Measurements from ENCODE around the gene PTGFRN. TPM values are rescaled to one million over a fixed set of nuclear protein-coding genes. Genes with fewer than 3 reads are reported as not detected.

PTGFRN gene
- total RNA-seq, 1 experiment from 2014 or later = 38.7 TPM

DNA sequence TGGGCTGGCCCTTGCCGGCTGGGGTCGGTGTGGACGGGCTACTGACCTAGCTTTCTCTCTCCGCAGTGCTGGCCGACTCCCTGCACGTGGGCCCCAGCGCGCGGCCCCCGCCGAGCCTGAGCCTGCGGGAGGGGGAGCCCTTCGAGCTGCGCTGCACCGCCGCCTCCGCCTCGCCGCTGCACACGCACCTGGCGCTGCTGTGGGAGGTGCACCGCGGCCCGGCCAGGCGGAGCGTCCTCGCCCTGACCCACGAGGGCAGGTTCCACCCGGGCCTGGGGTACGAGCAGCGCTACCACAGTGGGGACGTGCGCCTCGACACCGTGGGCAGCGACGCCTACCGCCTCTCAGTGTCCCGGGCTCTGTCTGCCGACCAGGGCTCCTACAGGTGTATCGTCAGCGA lies 34.9 kb downstream of the PTGFRN start:
- Mint-ChIP-seq H3K4me1 (peaks cover 13% of the 10 kb centered on the region), H3K36me3 (peaks cover 22% of the 10 kb centered on the region), H3K9me3 (no peaks in the 10 kb centered on the region), H3K27me3 (ENCODE audit: low read depth) (no peaks in the 10 kb centered on the region), H3K4me3 (no peak overlapping the region), H3K27ac (no peak overlapping the region)
- DNase-seq (ENCODE audit: low spot score) (no peak), ATAC-seq (no peak)
- ChIA-PET CTCF (interaction anchor here (1.5 to 1.9 kb wide), 2 partner anchors 10 to 348 kb away, joined by 4 to 7 read pairs; no protein-coding TSS in a partner anchor), POLR2A (no interaction called here)
- TF ChIP-seq, protein P1, sequence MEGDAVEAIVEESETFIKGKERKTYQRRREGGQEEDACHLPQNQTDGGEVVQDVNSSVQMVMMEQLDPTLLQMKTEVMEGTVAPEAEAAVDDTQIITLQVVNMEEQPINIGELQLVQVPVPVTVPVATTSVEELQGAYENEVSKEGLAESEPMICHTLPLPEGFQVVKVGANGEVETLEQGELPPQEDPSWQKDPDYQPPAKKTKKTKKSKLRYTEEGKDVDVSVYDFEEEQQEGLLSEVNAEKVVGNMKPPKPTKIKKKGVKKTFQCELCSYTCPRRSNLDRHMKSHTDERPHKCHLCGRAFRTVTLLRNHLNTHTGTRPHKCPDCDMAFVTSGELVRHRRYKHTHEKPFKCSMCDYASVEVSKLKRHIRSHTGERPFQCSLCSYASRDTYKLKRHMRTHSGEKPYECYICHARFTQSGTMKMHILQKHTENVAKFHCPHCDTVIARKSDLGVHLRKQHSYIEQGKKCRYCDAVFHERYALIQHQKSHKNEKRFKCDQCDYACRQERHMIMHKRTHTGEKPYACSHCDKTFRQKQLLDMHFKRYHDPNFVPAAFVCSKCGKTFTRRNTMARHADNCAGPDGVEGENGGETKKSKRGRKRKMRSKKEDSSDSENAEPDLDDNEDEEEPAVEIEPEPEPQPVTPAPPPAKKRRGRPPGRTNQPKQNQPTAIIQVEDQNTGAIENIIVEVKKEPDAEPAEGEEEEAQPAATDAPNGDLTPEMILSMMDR (IDR thresholded peaks at IDR 0.05) = no peak
- TF ChIP-seq, protein P2, sequence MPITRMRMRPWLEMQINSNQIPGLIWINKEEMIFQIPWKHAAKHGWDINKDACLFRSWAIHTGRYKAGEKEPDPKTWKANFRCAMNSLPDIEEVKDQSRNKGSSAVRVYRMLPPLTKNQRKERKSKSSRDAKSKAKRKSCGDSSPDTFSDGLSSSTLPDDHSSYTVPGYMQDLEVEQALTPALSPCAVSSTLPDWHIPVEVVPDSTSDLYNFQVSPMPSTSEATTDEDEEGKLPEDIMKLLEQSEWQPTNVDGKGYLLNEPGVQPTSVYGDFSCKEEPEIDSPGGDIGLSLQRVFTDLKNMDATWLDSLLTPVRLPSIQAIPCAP (CRISPR knock-in tag; IDR thresholded peaks at IDR 0.05) = no peak
- TF ChIP-seq GTF2I (CRISPR knock-in tag; conservative IDR thresholded peaks at IDR 0.05) (no peak), SMAD4 (CRISPR knock-in tag; IDR thresholded peaks at IDR 0.05) (no peak), NFE2L1 (CRISPR knock-in tag; IDR thresholded peaks at IDR 0.05) (no peak), MYBL2 (CRISPR knock-in tag; IDR thresholded peaks at IDR 0.05) (no peak)
- TF ChIP-seq, protein P3, sequence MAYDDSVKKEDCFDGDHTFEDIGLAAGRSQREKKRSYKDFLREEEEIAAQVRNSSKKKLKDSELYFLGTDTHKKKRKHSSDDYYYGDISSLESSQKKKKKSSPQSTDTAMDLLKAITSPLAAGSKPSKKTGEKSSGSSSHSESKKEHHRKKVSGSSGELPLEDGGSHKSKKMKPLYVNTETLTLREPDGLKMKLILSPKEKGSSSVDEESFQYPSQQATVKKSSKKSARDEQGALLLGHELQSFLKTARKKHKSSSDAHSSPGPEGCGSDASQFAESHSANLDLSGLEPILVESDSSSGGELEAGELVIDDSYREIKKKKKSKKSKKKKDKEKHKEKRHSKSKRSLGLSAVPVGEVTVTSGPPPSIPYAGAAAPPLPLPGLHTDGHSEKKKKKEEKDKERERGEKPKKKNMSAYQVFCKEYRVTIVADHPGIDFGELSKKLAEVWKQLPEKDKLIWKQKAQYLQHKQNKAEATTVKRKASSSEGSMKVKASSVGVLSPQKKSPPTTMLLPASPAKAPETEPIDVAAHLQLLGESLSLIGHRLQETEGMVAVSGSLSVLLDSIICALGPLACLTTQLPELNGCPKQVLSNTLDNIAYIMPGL (CRISPR knock-in tag; IDR thresholded peaks at IDR 0.05) = no peak
- TF ChIP-seq, protein P4, sequence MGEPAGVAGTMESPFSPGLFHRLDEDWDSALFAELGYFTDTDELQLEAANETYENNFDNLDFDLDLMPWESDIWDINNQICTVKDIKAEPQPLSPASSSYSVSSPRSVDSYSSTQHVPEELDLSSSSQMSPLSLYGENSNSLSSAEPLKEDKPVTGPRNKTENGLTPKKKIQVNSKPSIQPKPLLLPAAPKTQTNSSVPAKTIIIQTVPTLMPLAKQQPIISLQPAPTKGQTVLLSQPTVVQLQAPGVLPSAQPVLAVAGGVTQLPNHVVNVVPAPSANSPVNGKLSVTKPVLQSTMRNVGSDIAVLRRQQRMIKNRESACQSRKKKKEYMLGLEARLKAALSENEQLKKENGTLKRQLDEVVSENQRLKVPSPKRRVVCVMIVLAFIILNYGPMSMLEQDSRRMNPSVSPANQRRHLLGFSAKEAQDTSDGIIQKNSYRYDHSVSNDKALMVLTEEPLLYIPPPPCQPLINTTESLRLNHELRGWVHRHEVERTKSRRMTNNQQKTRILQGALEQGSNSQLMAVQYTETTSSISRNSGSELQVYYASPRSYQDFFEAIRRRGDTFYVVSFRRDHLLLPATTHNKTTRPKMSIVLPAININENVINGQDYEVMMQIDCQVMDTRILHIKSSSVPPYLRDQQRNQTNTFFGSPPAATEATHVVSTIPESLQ (CRISPR knock-in tag; IDR thresholded peaks at IDR 0.05) = no peak
- TF ChIP-seq, protein P5, sequence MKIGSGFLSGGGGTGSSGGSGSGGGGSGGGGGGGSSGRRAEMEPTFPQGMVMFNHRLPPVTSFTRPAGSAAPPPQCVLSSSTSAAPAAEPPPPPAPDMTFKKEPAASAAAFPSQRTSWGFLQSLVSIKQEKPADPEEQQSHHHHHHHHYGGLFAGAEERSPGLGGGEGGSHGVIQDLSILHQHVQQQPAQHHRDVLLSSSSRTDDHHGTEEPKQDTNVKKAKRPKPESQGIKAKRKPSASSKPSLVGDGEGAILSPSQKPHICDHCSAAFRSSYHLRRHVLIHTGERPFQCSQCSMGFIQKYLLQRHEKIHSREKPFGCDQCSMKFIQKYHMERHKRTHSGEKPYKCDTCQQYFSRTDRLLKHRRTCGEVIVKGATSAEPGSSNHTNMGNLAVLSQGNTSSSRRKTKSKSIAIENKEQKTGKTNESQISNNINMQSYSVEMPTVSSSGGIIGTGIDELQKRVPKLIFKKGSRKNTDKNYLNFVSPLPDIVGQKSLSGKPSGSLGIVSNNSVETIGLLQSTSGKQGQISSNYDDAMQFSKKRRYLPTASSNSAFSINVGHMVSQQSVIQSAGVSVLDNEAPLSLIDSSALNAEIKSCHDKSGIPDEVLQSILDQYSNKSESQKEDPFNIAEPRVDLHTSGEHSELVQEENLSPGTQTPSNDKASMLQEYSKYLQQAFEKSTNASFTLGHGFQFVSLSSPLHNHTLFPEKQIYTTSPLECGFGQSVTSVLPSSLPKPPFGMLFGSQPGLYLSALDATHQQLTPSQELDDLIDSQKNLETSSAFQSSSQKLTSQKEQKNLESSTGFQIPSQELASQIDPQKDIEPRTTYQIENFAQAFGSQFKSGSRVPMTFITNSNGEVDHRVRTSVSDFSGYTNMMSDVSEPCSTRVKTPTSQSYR (CRISPR knock-in tag; IDR thresholded peaks at IDR 0.05) = no peak

DNA sequence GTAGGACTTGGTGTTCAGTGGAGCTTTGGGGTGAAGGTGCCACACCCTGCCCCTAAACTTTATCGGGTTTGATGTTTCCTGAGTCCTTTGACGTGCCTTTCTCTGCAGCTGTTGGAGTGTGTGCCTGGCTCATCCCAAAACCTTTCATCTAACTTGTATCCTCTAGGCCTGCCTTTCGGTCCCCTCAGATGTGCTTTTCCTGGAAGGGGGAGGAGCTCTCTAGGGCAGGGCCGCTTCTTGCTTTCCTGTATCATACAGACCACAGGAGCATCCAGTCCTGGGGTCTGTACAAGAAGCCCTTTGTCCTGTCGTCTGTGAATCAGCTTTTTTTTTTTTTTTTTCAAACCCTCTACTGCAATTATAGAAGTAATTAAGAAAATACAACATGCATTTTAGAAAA lies 35.7 kb downstream of the PTGFRN start:
- DNase-seq (ENCODE audit: low spot score) (no peak), ATAC-seq (no peak)
- Mint-ChIP-seq H3K36me3 (peaks cover 31% of the 10 kb centered on the region), H3K9me3 (no peaks in the 10 kb centered on the region), H3K4me3 (no peak overlapping the region), H3K27ac (no peak overlapping the region), H3K27me3 (ENCODE audit: low read depth) (no peaks in the 10 kb centered on the region), H3K4me1 (peaks cover 5% of the 10 kb centered on the region)
- POLR2A ChIA-PET = no interaction called here
- CTCF ChIA-PET = interaction anchor here (0.6 to 1.9 kb wide), 5 partner anchors 11 to 349 kb away, joined by 3 to 7 read pairs (median 4); no protein-coding TSS in a partner anchor
- no peak for TF ChIP-seq ZNF317 (CRISPR knock-in tag; IDR thresholded peaks at IDR 0.05; ENCODE audit: borderline replicate concordance, low read depth)
- no peak for TF ChIP-seq SMAD3 (CRISPR knock-in tag; IDR thresholded peaks at IDR 0.05; ENCODE audit: borderline replicate concordance)
- TF ChIP-seq GABPB1 (CRISPR knock-in tag; IDR thresholded peaks at IDR 0.05) = no peak
- TF ChIP-seq, protein P6, sequence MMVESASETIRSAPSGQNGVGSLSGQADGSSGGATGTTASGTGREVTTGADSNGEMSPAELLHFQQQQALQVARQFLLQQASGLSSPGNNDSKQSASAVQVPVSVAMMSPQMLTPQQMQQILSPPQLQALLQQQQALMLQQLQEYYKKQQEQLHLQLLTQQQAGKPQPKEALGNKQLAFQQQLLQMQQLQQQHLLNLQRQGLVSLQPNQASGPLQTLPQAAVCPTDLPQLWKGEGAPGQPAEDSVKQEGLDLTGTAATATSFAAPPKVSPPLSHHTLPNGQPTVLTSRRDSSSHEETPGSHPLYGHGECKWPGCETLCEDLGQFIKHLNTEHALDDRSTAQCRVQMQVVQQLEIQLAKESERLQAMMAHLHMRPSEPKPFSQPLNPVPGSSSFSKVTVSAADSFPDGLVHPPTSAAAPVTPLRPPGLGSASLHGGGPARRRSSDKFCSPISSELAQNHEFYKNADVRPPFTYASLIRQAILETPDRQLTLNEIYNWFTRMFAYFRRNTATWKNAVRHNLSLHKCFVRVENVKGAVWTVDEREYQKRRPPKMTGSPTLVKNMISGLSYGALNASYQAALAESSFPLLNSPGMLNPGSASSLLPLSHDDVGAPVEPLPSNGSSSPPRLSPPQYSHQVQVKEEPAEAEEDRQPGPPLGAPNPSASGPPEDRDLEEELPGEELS (CRISPR knock-in tag; IDR thresholded peaks at IDR 0.05) = no peak
- TF ChIP-seq, protein P7, sequence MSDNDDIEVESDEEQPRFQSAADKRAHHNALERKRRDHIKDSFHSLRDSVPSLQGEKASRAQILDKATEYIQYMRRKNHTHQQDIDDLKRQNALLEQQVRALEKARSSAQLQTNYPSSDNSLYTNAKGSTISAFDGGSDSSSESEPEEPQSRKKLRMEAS (CRISPR knock-in tag; IDR thresholded peaks at IDR 0.05) = no peak
- TF ChIP-seq, protein P8, sequence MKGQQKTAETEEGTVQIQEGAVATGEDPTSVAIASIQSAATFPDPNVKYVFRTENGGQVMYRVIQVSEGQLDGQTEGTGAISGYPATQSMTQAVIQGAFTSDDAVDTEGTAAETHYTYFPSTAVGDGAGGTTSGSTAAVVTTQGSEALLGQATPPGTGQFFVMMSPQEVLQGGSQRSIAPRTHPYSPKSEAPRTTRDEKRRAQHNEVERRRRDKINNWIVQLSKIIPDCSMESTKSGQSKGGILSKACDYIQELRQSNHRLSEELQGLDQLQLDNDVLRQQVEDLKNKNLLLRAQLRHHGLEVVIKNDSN (CRISPR knock-in tag; IDR thresholded peaks at IDR 0.05) = no peak
- TF ChIP-seq, protein P1 (IDR thresholded peaks at IDR 0.05) = no peak
- no peak for TF ChIP-seq JUN (CRISPR knock-in tag; IDR thresholded peaks at IDR 0.05)
- TF ChIP-seq FOXJ3 (CRISPR knock-in tag; IDR thresholded peaks at IDR 0.05; ENCODE audit: borderline replicate concordance) = no peak
- TF ChIP-seq NR2C2 (CRISPR knock-in tag; IDR thresholded peaks at IDR 0.05) = no peak
- no peak for TF ChIP-seq ELF4 (CRISPR knock-in tag; IDR thresholded peaks at IDR 0.05; ENCODE audit: low read depth)

All from WTC11 (cell line).